HG03139 (cell line): ENCODE data around the gene CDH2.

Experiments
- ATAC-seq: cut with Tn5 transposase; IDR thresholded peaks from one replicate; pipeline ENCODE4 v1.9.1; 2021; ENCODE audit not compliant: unreplicated experiment

Gene CDH2

GRCh38 chr18:28045880-28046279, 131.1 kb downstream of the CDH2 start:
- ATAC-seq = no peak

GRCh38 chr18:28045176-28045810, 131.6 kb downstream of the CDH2 start:
- ATAC-seq = no peak

GRCh38 chr18:28044036-28044435, 132.9 kb downstream of the CDH2 start:
- no peak for ATAC-seq

DNA sequence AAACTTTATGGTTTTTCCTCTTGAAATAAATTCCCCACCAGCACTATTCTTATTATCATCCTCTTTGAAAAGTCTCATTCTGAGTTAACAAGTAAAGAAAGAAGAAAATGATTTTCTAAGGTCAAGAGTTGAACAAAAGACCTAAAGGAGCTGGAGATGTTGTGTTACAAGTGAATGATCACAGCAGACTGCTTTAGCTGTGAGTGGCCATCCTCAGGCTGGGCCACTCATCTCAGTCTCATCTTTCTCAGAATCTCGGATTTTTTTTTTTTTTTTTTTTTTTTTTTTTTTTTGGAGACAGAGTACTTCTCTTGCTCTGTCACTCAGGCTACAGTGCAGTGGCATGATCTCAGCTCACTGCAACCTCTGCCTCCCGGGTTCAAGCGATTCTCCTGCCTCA, 133.3 kb downstream of the CDH2 start:
- no peak for ATAC-seq

GRCh38 chr18:28041366-28041765, 135.6 kb downstream of the CDH2 start:
- ATAC-seq = no peak

DNA sequence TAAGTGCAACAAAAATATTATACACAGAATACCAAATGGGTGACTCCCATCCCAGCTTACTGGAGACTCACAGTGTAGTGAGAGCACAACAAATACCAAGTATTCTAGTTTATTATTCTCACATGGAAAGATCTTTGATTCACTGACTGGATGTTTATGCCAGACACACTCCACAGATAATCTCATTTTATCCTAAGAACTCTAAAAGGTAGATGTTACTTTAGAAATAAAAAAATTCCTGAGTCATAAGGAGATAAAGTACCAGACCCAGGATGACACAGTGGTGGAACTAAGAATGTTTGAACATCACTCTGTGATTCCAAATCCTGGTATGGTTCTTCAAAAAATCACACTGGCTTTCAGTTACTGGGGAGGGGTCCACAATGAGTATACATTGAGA, 136.2 kb downstream of the CDH2 start:
- ATAC-seq = no peak

- no peak for ATAC-seq
Observed at GRCh38 chr18:28040211-28040610, 136.7 kb downstream of the CDH2 start.

DNA sequence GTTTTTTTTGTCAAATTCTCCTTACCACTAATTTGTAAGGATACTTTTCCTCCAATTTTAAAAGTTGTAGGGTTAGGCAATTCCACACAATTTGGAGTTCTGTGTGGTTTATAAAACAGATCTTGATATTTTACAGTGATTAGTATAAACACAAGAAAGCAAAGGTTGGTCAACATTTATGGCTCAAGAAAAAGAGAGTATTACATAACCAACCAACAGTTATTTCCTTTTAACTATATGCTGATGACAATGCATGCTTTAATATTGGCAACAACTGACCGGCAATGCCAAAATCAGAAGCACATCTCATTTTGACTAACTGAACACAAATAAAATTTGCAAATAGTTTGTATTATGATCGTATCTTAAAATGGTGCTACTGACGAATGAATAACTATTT, 137.2 kb downstream of the CDH2 start:
- ATAC-seq = no peak

DNA sequence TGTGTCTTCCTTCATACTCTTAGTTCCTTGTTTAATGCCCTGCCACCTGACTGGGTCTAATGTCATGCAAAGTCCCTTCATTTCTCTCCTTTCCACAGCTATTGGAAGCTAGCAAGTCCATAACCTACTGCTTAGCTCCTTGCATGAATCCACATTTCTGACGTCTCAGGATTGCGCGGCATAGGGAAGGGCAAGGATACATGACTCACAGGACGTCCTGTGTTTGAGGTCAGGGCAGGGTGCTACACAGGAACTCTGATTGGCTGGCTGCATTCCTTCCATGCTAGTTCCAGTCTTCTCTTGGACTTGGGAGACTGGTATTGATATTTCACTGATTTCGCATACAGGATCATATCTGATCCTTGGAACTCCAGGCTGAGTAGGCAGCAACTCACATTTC, 137.9 kb downstream of the CDH2 start:
- ATAC-seq = no peak

DNA sequence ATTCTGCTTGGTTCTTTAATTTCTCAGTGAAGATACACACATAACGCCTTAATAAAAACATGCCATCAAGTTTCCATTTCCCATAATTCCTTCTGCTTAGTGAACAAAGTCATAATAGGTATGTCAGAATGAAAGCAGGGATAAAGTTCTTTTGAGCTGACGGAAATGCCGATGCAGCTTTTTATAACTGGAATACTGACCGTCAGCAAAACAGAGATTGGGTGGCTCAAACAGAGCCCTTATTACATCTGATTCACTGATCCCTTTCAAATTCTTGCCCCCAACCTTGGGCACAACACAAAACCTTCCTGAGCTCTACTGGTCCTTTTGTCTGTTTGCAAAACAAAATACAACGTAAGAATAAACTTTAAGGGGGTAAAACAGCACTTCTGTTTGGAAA, 140.4 kb downstream of the CDH2 start:
- no peak for ATAC-seq

GRCh38 chr18:28034567-28034966, 142.4 kb downstream of the CDH2 start:
- ATAC-seq = no peak

DNA sequence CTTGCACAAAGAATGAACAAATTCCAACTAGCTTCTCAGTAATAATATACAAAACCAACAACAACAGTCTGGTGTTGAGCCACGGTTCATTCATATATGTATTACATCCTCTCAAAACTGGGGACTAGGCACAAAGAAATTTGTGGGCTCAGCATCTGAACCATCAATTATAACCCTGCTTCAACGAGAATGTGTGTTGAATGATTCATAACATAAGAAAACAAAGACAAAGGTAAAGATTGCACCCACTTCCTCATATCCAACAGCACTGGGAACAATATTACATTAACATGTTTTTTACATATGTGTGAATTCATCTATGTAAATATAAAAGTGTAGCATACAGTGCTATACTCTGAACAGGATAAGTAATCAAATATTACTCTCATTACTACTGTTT, 144.8 kb downstream of the CDH2 start:
- ATAC-seq = no peak

GRCh38 chr18:28030458-28030857, 146.5 kb downstream of the CDH2 start:
- no peak for ATAC-seq

DNA sequence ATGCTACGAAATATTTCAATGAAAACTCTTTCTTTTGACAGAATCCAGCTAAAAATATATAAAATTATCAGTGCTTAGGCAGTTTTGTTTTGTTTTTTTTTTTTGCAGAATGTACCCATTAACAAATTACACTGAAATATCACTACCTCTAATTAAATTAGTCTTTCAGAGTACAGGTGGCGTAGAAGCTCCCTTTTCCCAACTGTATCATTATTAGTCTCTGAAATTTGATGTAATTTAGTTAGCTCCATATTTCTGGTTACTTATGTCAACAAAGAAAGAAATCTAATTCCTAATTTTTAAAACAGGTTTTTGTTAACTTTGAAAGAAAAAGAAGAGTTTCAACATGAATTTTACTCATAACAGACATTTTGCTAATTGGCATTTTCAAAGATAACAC, 149.2 kb downstream of the CDH2 start:
- no peak for ATAC-seq

GRCh38 chr18:28019425-28020108, 157.4 kb downstream of the CDH2 start:
- no peak for ATAC-seq

GRCh38 chr18:28018351-28018750, 158.6 kb downstream of the CDH2 start:
- no peak for ATAC-seq

DNA sequence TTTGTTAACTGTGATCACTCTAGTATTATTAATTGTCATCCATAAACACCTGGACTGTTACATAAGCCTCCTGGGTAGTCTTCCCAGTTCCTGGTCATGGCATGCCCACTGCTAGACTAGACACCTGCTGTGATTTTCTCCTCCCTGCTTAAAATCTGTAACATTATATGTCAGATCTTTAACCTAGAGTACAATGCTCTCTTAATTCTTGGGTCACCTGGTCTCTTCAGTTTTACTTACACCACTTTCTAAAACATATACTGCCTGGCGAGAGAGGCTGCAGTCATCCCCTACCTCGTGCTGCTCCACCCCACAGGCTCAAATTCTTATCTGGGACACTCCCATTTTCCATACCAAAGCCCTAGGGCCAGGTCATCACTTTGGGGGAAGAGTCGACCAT, 161.3 kb downstream of the CDH2 start:
- ATAC-seq = no peak

GRCh38 chr18:28013066-28013465, 163.9 kb downstream of the CDH2 start:
- ATAC-seq = no peak

DNA sequence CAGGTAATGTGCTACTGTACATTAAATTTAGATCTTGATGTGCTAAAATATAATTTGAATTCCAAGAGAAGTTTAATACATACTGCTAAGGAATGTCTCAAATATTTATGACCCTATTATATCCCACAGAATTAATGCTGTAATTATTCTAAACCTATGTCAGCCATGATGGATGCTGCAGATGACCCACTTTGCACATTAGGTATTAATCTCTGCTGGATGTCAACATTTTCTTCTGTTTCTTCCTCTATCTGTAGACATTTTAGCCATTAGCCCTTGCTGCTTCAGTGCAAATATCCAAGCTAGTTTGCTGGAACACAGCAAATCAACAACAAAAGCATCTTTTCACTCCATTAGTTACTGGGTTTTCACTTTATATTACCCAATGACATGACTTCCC, 164.6 kb downstream of the CDH2 start:
- no peak for ATAC-seq

- ATAC-seq = no peak
Observed at GRCh38 chr18:28009589-28009988, 167.3 kb downstream of the CDH2 start.

- ATAC-seq = no peak
Observed at GRCh38 chr18:28007841-28008240, 169.1 kb downstream of the CDH2 start.

- no peak for ATAC-seq
Observed at GRCh38 chr18:28005164-28005563, 171.8 kb downstream of the CDH2 start.

GRCh38 chr18:28004606-28005005, 172.3 kb downstream of the CDH2 start:
- ATAC-seq = no peak
